ENCODE data around the gene ADIPOQ. TPM values are rescaled to one million over a fixed set of nuclear protein-coding genes. Genes with fewer than 3 reads are reported as not detected.

The ADIPOQ gene
- polyA plus RNA-seq, 1 of the 3 experiments (the other 2 are of a cell fraction) = not detected

DNA sequence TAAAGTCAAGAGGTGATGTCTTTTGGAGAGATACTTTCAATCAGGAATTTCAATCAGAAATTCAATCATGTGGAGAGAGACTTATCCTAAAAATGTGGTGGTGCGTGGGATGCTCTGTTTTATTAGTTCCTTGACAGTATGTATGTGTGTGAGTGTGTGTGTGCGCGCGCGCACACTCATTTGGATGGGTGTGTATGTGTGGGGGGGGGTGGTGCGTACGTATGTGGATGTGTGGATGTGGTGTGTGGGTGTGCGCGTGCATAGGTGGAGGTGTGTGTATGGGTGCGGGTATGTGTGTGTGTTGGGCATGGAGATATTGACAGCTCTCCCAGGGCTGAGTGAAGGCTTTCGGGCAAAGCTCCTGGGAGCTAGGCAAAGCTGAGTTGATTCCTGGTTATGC lies 2.4 kb downstream of the ADIPOQ start:
- H3F3A ChIP-seq (replicated peaks; ENCODE audit: insufficient read depth) = no peaks in the 10 kb centered on the region
- WGBS (ENCODE audit: low lambda C conversion rate) = 65% methylated on average over 11 of the region's 11 CpGs
- no peaks in the 10 kb centered on the region for H3K9me3 ChIP-seq
- no peak for TF ChIP-seq YY1 (IDR thresholded peaks at IDR 0.05; ENCODE audit: low read depth)
- TF ChIP-seq GATA2 (CRISPR knock-in tag; IDR thresholded peaks at IDR 0.05) = no peak
- TF ChIP-seq RXRA (IDR thresholded peaks at IDR 0.05; ENCODE audit: borderline replicate concordance, low read depth) = no peak
- no peak for TF ChIP-seq EP300 (IDR thresholded peaks at IDR 0.05; ENCODE audit: borderline replicate concordance in 1 of 2, low read depth in 1 of 2, low read length in 1 of 2)
- no peak for TF ChIP-seq RFX5 (IDR thresholded peaks at IDR 0.05; ENCODE audit: low read length)
- no peak for TF ChIP-seq MEF2A (IDR thresholded peaks at IDR 0.05; ENCODE audit: borderline replicate concordance, low read depth)
- no peak for TF ChIP-seq GABPA (IDR thresholded peaks at IDR 0.05; ENCODE audit: low read depth)
- TF ChIP-seq USF2 (IDR thresholded peaks at IDR 0.05; ENCODE audit: borderline replicate concordance, low read depth, low read length) = no peak
- no peak for TF ChIP-seq FOSL2 (IDR thresholded peaks at IDR 0.05; ENCODE audit: borderline replicate concordance, low read depth)
- TF ChIP-seq, protein P1, sequence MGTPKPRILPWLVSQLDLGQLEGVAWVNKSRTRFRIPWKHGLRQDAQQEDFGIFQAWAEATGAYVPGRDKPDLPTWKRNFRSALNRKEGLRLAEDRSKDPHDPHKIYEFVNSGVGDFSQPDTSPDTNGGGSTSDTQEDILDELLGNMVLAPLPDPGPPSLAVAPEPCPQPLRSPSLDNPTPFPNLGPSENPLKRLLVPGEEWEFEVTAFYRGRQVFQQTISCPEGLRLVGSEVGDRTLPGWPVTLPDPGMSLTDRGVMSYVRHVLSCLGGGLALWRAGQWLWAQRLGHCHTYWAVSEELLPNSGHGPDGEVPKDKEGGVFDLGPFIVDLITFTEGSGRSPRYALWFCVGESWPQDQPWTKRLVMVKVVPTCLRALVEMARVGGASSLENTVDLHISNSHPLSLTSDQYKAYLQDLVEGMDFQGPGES (IDR thresholded peaks at IDR 0.05; ENCODE audit: low read depth, low read length) = no peak
- no peak for TF ChIP-seq TEAD4 (IDR thresholded peaks at IDR 0.05; ENCODE audit: borderline replicate concordance, insufficient read depth)
- TF ChIP-seq EZH2phosphoT487 (IDR thresholded peaks at IDR 0.05; ENCODE audit: borderline replicate concordance, low read depth) = no peak
- TF ChIP-seq JUND (IDR thresholded peaks at IDR 0.05) = no peak
- TF ChIP-seq USF1 (IDR thresholded peaks at IDR 0.05; ENCODE audit: borderline replicate concordance, low read depth) = no peak
- TF ChIP-seq MAX (IDR thresholded peaks at IDR 0.05; ENCODE audit: low read depth) = no peak
- TF ChIP-seq ELF1 (IDR thresholded peaks at IDR 0.05) = no peak
- TF ChIP-seq SMC3 (IDR thresholded peaks at IDR 0.05; ENCODE audit: low read depth, low read length) = no peak
- no peak for TF ChIP-seq PBX3 (IDR thresholded peaks at IDR 0.05)
- no peak for TF ChIP-seq FOXM1 (IDR thresholded peaks at IDR 0.05; ENCODE audit: low read depth)
- H3K4me2 ChIP-seq = no peak overlapping the region
- no peak overlapping the region for H2AFZ ChIP-seq (ENCODE audit: low read depth)
- no peak for DNase-seq
- no peaks in the 10 kb centered on the region for H3K79me2 ChIP-seq (ENCODE audit: insufficient read depth)
- peaks cover 17% of the 10 kb centered on the region; the same call in 1 of the 2 replicates for H3K27me3 ChIP-seq (ENCODE audit: insufficient read depth)
- H4K20me1 ChIP-seq (ENCODE audit: insufficient read depth) = no peaks in the 10 kb centered on the region
- ChIA-PET CTCF (interaction anchor here (1.6 kb wide), 1 partner anchor 294 kb away, joined by 6 read pairs; the partner anchor contains the start of gene RPL39L), POLR2A (no interaction called here)
- no peak overlapping the region for H3K27ac ChIP-seq (ENCODE audit: low read depth in 2 of 2, low read length in 1 of 2)
- H3K9me2 ChIP-seq = no peaks in the 10 kb centered on the region
- no peak overlapping the region for H3K4me3 ChIP-seq (ENCODE audit: low read depth in 2 of 2, low read length in 1 of 2)
- no peak overlapping the region for H3K9ac ChIP-seq
- H3K4me1 ChIP-seq (ENCODE audit: control insufficient read depth in 1 of 2, insufficient read depth in 2 of 2, low read depth in 1 of 2, low read length in 1 of 2) = no peaks in the 10 kb centered on the region
- H3K36me3 ChIP-seq (replicated peaks in 1 of 2; ENCODE audit: control insufficient read depth in 1 of 2, insufficient read depth in 2 of 2, low read length in 1 of 2) = no peaks in the 10 kb centered on the region
